Ecto neural progenitor cell (in vitro differentiated cells): Measurements from ENCODE around the gene ISM1.

Experiments used
- DNase-seq: peaks from one replicate; pipeline ENCODE4 v3.0.0-alpha.2; 2018; ENCODE audit warnings: low spot score

The ISM1 gene

GRCh38 chr20:13283869-13284829 lies 63.1 kb downstream of the ISM1 start:
- DNase-seq, result no peak

- no peak for DNase-seq
Observed at GRCh38 chr20:13284830-13285229, 63.8 kb downstream of the ISM1 start.

- DNase-seq, result no peak
Observed at GRCh38 chr20:13285408-13285807, 64.3 kb downstream of the ISM1 start.

GRCh38 chr20:13286052-13286451 lies 65.0 kb downstream of the ISM1 start:
- DNase-seq, result no peak

DNA sequence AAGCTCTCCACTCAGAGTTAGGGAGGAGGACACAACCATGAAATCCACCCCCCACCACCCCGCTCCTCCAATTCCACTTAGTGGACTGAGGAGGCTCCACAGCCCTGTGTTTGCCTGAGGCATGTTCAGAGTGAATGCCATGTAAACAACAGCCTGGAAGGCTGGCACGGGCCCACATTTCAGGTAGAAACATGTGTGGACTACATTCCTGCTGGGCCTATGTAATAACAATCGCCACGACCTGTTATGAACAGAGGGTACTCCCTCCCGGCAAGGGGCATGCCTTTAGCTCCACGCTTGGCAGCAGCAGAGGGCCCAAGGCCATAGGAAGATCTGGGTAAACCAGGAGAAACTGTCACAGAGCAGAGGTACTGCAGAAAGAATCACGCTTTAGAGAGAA lies 65.5 kb downstream of the ISM1 start:
- no peak for DNase-seq

DNA sequence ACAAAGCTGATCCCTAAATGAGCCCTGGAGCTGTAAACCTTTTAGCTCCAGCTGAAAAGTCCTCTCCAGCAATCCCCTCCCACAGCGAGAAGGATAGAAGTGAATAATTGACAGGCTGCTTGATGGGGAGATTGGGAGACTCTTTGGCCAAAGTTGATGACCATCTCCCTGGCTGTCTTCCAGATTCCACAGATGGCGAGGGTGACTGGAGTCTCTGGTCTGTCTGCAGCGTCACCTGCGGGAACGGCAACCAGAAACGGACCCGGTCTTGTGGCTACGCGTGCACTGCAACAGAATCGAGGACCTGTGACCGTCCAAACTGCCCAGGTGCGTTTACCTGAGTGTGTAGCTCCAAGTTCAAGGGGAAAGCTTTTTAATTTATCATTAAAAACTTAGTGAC lies 67.3 kb downstream of the ISM1 start:
- DNase-seq, result no peak

DNA sequence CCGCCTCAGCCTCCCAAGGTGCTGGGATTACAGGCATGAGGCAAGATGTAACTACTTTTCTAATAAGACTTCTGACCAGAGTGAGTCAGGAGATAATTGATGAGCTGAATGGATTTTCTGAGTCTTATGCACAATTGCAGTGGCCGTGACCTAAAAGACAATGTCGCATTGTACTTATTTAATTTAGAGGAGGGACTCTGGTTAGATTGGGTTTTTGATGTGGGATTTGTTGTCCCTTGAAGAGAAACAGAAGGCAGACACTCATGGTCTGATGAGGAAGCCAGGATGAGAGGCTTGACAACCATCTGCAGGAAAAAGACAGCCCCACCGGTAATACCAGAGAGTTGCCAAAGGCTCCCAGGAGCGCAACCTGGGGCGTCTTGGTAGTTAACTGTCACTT lies 68.0 kb downstream of the ISM1 start:
- no peak for DNase-seq

DNA sequence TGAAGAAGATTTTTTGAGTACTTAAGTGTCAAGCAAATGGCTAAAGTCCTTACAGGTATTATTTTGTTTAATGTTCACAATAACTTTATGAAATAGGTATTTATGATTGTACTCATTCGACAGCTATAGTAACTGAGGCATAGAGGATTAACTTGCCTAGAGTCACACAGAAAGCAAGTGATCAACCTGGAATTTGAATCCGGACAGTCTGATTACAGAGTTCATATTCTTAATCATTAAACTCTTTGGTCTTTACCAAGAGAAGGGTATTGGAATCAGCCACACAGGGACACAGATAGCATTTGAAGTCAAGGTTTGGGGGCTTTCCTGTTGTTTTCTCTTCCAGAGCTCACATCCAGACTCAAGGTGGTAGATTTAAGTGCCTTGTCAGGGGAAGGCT lies 69.7 kb downstream of the ISM1 start:
- no peak for DNase-seq

GRCh38 chr20:13291157-13291556 lies 70.1 kb downstream of the ISM1 start:
- DNase-seq, result no peak

DNA sequence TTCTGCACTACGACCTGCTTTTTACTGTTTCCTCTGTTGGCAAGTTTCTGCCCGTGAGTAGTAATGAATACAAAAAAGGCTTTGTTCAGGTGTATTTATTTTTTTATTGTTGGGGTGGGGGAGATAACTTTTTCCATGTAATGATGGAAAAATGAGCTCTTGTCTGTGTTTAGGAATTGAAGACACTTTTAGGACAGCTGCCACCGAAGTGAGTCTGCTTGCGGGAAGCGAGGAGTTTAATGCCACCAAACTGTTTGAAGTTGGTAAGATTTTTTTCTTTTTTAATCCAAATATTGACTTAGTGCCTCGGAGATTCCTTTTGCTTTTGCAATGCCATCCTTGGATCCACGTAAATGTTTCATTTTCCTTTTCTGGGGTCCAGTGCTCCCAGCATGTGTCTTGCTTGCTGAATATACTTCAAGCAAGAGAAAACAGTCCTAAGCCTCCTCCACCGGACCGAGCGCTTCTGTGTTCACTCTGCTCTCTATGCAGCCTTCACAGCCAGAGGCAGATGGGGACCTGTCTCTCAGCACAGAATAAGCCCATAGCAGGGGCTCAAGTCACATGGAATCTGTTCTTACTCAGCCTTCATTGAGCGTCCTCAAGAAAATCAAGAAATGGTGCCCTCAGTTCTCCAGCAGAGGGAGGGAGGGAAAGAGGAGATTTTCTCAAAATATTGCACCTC lies 71.3 kb downstream of the ISM1 start:
- no peak for DNase-seq

DNA sequence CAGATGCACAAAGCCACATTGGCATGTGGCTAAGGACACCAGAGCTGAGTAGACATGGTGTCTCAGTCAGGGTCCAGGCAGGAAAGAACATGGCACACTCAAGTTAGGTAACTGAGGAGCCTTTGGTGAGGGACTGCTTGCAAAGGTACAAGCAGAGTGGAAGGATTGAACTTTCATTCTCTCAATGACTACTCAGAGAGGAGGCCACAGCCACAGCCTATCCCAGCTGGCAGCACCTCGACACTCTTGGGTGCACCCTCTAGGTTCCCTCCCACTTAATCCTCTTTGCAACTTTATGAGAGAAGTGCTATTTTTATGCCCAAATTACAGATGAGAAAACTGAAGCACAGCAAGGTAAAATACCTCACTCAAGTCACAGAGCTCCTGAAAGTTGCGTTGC lies 73.4 kb downstream of the ISM1 start:
- no peak for DNase-seq

DNA sequence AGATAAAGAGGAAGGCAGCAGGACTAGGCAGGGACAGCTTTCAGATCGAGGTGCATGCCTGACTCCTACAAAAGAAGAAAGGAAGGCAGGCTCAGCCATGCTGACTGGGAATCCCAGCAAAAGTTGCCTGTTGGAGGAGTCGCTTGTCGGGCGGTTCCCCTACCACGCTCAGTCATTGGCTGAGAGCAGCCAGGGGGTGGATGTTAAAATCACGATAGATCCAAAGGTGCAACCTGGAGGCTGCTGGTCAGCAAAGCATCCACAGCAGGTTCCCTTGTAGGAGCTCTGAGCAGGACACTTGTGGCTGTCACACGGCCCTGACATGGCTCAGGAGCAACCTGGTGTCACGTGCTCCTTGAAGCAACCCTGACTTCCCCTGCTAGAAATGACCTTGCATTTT lies 74.6 kb downstream of the ISM1 start:
- no peak for DNase-seq

DNA sequence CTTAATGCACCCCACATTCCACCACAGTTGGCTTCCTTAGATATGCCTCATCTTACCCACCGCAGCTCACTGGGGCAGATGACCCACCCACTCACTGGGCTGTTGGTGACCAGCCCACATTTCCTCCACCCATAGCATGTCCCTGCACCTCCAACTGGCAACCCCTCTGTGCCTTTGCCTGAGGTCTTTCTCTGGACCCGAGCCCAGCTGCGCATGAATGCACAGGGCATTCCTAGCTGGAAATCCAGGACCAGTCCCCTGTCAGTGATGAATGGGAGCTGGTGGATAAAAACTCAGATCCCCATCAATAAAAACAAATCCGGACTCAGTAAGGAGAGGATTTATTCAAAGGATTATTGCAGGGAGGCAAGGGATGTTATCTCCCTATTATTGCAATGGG lies 75.0 kb downstream of the ISM1 start:
- no peak for DNase-seq

DNA sequence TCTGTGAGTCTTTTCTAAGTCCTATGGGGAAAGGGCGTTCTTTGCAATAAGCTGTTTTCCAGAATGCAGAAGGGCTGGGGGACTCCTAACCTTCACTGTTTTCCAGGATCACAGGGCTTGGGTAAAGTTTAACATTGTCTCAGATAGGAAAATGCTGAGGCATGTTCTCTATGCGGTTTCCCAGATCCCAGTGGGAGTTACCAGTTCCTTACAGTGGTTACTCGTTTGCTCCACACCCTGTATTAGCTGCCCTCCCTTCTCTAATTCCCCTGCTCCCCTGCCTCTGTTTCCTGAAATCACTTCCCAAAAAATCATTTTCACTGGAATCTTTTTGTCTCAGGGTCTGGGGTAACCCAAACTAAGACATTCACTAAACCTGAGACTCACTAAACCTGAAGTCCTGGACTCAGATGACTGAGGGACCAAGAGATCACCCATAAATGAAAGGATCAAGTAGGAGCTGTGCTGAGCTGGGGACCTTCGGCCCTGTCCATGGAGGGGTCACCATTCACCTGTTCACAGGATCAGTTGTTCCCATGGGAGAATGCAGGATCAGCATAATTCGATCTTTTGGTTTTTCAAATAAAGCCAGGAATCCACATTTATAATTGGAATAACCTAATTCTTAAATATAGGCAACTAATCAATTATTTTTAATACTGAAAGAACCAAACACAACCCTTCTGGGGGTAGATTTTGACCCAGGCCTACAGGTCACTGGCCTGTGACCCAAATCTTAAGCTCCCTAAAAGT lies 76.2 kb downstream of the ISM1 start:
- no peak for DNase-seq

DNA sequence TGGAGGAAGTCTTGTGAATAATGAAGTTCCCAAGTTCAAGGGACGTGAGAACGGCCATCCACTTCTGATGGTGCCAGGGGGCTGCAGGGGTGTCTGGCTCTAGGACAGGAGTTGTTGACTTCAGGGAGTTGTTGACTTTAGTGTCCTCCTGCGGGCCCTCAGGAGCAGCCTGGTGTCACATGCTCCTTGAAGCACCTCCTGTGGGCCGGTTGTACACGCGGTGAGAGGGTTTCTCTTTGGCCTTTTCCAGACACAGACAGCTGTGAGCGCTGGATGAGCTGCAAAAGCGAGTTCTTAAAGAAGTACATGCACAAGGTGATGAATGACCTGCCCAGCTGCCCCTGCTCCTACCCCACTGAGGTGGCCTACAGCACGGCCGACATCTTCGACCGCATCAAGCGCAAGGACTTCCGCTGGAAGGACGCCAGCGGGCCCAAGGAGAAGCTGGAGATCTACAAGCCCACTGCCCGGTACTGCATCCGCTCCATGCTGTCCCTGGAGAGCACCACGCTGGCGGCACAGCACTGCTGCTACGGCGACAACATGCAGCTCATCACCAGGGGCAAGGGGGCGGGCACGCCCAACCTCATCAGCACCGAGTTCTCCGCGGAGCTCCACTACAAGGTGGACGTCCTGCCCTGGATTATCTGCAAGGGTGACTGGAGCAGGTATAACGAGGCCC lies 77.8 kb downstream of the ISM1 start:
- no peak for DNase-seq

DNA sequence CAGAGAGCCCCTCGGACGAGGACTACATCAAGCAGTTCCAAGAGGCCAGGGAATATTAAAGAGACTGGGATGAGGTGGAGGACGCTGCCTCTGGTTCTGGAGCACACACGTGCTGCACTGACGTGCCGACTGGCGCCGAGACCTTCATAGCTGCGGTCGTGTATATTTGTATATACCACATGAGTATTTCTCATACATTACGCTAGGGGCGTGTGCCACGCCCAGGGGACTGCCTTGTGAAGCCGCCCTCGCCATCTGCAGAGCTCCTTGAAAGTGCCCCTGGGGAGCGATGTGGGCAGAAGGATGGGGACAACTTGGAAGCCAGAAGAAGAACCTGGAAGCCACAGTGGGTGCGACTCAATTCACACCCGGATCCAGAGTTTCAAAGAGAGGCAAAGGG lies 78.3 kb downstream of the ISM1 start:
- no peak for DNase-seq

DNA sequence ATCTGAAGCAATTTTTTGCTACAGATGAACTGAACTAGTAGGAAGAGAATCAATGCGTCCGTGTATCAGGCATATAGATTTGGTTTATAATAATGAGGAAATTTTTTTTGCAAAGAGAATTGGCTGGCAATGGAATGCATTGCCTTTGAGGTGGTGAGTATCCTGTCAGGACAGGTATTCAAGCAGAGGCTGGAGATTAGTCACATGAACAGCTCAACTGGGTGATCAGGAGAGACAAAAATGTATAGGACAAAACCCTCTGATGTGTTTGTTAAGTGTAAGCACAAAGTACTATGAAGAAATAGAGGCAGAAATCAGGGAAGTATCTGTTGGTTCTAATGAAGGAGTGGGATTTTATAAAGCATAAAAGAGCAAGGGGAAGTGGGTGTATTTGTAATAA lies 80.5 kb downstream of the ISM1 start:
- no peak for DNase-seq

GRCh38 chr20:13302647-13303450 lies 81.8 kb downstream of the ISM1 start:
- DNase-seq, result no peak

GRCh38 chr20:13305284-13305683 lies 84.2 kb downstream of the ISM1 start:
- DNase-seq, result no peak

- no peak for DNase-seq
Observed at GRCh38 chr20:13307562-13308163, 86.6 kb downstream of the ISM1 start.

DNA sequence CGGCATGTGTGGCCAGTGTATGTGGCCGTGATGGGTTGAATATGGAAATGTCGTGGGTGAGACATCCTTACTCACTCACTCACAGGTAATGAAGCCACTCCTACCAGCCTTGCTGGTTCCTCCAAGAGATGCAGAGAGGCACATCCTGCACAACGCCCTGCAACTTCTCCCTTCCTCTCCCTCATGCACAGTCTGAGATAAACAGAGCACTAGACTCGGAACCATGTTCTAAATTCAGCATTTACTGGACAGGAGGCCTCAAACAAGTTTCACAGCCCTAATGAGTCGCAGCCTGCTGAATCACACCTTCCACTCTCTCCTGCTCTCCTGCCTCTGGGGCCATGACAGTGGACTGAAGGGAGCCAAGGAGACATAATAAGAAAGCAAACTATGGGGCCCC lies 91.2 kb downstream of the ISM1 start:
- no peak for DNase-seq
